HepG2 (cell line): Measurements from ENCODE around the gene THSD8. TPM values are rescaled to one million over a fixed set of nuclear protein-coding genes. Genes with fewer than 3 reads are reported as not detected.

ENCODE experiments used
- BRCA1 ChIP-seq: sonication (generic); formaldehyde crosslinking; IDR thresholded peaks from 2 replicates; pipeline ENCODE4 v1.4.0; 2020; ENCODE audit warnings: missing genetic modification reagents
- ELF3 ChIP-seq: IDR thresholded peaks from 2 replicates; pipeline ENCODE4 v1.6.1; 2016; ENCODE audit warnings: missing genetic modification reagents, missing compliant biosample characterization
- FOSL1 ChIP-seq: sonication (generic); formaldehyde crosslinking; IDR thresholded peaks from 2 replicates; pipeline ENCODE4 v1.9.0; 2021; ENCODE audit warnings: missing genetic modification reagents, borderline replicate concordance
- KMT2A ChIP-seq: sonication (generic); formaldehyde crosslinking; IDR thresholded peaks from 2 replicates; pipeline ENCODE4 v1.4.0; 2020; ENCODE audit warnings: missing genetic modification reagents
- LCORL ChIP-seq, 2 experiments: fragments of 450-650 bp in 1 of 2; sonication (generic) in 1 of 2; formaldehyde crosslinking in 1 of 2; IDR thresholded peaks; 2 replicates each; pipeline versions ENCODE4 v1.5.0 to v1.6.1; 2017 to 2020; ENCODE audit warnings: antibody characterized with exemption in 1 of 2, missing genetic modification reagents in 1 of 2
- NFYC ChIP-seq: IDR thresholded peaks from 2 replicates; pipeline ENCODE4 v1.6.1; 2016; ENCODE audit warnings: missing genetic modification reagents, missing compliant biosample characterization
- NR1H2 ChIP-seq: sonication (generic); formaldehyde crosslinking; IDR thresholded peaks from 2 replicates; pipeline ENCODE4 v1.8.1; 2022; ENCODE audit warnings: low read depth, missing genetic modification reagents, borderline replicate concordance
- PITX1 ChIP-seq: sonication (generic); formaldehyde crosslinking; IDR thresholded peaks from 2 replicates; pipeline ENCODE4 v1.5.1; 2020; ENCODE audit warnings: mild to moderate bottlenecking, missing genetic modification reagents
- POGZ ChIP-seq: sonication (generic); formaldehyde crosslinking; IDR thresholded peaks from 2 replicates; pipeline ENCODE4 v1.4.0; 2020; ENCODE audit warnings: mild to moderate bottlenecking, missing genetic modification reagents
- SMC3 ChIP-seq: IDR thresholded peaks from 2 replicates; pipeline ENCODE4 v1.6.1; 2011; ENCODE audit warnings: low read length, improper control_type of control experiment
- SNAPC2 ChIP-seq: sonication (generic); formaldehyde crosslinking; IDR thresholded peaks from 2 replicates; pipeline ENCODE4 v1.8.1; 2022; ENCODE audit warnings: mild to moderate bottlenecking, missing genetic modification reagents
- ZNF124 ChIP-seq: sonication (generic); formaldehyde crosslinking; IDR thresholded peaks from 2 replicates; pipeline ENCODE4 v1.4.0; 2020; ENCODE audit warnings: missing genetic modification reagents
- polyA plus RNA-seq, 8 experiments: library from polyadenylated mRNA; depleted of rRNA in 3 of 8; stranded (reverse) in 7 of 8; unstranded in 1 of 8; fragments of >200 nt; fragmentation: Illumina TruSeq in 4 of 8; extraction: Trizol in 4 of 8; gene quantifications; 2 replicates each; pipeline versions ENCODE4 v1.2.1 to v1.2.3, GENCODE V29; 2011 to 2016; ENCODE audit warnings: low read depth in 4 of 8, missing spikeins in 1 of 8, mixed read lengths in 1 of 8; ENCODE audit not compliant: insufficient read depth in 1 of 8
- total RNA-seq, 5 experiments: library from RNA; depleted of rRNA; stranded (reverse); fragments of >200 nt; fragmentation: Illumina TruSeq; extraction: Trizol; gene quantifications; 2 replicates each; pipeline ENCODE4 v1.2.3, GENCODE V29; 2016; ENCODE audit warnings: low read depth in 1 of 5
- TF ChIP-seq, protein P1 (sequence below): sonication (generic); formaldehyde crosslinking; IDR thresholded peaks from 2 replicates; pipeline ENCODE4 v1.8.0; 2022; ENCODE audit warnings: low read depth, missing genetic modification reagents
- TF ChIP-seq, protein P2 (sequence below): sonication (generic); formaldehyde crosslinking; IDR thresholded peaks from 2 replicates; pipeline ENCODE4 v1.4.0; 2020; ENCODE audit warnings: mild to moderate bottlenecking, missing genetic modification reagents, borderline replicate concordance
- TF ChIP-seq, protein P3 (sequence below): sonication (generic); formaldehyde crosslinking; IDR thresholded peaks from 2 replicates; pipeline ENCODE4 v1.4.0; 2020; ENCODE audit warnings: missing genetic modification reagents
- TF ChIP-seq, protein P4 (sequence below): sonication (generic); formaldehyde crosslinking; IDR thresholded peaks from 2 replicates; pipeline ENCODE4 v1.4.0; 2020; ENCODE audit warnings: missing genetic modification reagents, low read depth, mild to moderate bottlenecking, borderline replicate concordance
- TF ChIP-seq, protein P5 (sequence below): sonication (generic); formaldehyde crosslinking; IDR thresholded peaks from 2 replicates; pipeline ENCODE4 v1.5.0; 2020; ENCODE audit warnings: missing genetic modification reagents

The THSD8 gene
- total and polyA plus RNA-seq, 2 of the 13 experiments (the other 11 are each of a cell fraction or from before 2014, with no cell fraction given): 4.8 to 14.9 TPM

DNA sequence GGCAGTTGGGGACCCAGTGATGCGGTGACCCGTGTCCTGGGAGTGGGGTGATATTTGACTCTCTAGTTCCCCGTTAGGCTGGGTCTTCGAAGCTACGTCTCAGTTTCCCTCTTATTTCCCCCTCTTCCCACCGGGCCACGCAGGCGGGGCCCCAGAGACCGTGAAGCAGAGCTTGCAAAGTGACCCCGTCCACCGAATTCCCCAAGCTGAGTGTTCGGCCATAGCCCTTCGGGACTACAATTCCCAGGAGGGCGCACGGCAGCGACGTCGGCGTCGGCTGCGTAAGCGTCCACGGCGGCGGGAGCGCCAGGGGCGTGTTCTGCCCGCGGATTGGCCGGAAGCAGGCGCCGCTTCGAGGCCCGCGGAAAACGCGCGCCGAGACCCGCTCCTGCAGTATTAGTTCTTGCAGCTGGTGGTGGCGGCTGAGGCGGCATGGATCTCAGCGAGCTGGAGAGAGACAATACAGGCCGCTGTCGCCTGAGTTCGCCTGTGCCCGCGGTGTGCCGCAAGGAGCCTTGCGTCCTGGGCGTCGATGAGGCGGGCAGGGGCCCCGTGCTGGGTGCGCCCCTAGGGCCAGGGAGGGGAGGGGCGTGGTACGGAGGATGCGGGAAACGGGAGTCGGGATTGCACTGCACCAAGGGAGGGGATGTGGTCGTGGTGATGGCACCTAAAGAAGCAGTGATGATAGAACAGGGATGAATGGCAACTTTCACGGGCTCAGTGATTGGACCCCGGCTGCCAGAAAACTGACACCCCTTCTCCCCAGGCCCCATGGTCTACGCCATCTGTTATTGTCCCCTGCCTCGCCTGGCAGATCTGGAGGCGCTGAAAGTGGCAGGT lies 4.6 kb downstream of the THSD8 start, which contains the start of gene RNASEH2A (continued):
- TF ChIP-seq BRCA1 (CRISPR knock-in tag) (0 out of 2 replicates have a peak, but pooled peaks have one; percentile 76), ELF3 (CRISPR knock-in tag) (peak; percentile 72), NFYC (CRISPR knock-in tag) (peak; percentile 86), NR1H2 (no peak), SMC3 (no peak), SNAPC2 (CRISPR knock-in tag) (peak; percentile 46; the same call in 1 of the 2 replicates), KMT2A (peak; percentile 79; the same call in 1 of the 2 replicates), LCORL (IDR thresholded peaks at IDR 0.05) (no peak), LCORL (CRISPR knock-in tag; IDR thresholded peaks at IDR 0.05) (no peak), FOSL1 (CRISPR knock-in tag) (peak; percentile 20; the same call in 1 of the 2 replicates), POGZ (CRISPR knock-in tag) (peak; percentile 66), PITX1 (peak; percentile 42; the same call in 1 of the 2 replicates), ZNF124 (peak; percentile 43; the same call in 1 of the 2 replicates)
- TF ChIP-seq, protein P1, sequence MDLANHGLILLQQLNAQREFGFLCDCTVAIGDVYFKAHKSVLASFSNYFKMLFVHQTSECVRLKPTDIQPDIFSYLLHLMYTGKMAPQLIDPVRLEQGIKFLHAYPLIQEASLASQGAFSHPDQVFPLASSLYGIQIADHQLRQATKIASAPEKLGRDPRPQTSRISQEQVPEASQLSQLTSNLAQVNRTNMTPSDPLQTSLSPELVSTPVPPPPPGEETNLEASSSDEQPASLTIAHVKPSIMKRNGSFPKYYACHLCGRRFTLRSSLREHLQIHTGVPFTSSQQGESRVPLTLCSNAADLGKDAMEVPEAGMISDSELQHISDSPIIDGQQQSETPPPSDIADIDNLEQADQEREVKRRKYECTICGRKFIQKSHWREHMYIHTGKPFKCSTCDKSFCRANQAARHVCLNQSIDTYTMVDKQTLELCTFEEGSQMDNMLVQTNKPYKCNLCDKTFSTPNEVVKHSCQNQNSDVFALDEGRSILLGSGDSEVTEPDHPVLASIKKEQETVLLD: peak; percentile 74; the same call in 1 of the 2 replicates
- TF ChIP-seq, protein P2, sequence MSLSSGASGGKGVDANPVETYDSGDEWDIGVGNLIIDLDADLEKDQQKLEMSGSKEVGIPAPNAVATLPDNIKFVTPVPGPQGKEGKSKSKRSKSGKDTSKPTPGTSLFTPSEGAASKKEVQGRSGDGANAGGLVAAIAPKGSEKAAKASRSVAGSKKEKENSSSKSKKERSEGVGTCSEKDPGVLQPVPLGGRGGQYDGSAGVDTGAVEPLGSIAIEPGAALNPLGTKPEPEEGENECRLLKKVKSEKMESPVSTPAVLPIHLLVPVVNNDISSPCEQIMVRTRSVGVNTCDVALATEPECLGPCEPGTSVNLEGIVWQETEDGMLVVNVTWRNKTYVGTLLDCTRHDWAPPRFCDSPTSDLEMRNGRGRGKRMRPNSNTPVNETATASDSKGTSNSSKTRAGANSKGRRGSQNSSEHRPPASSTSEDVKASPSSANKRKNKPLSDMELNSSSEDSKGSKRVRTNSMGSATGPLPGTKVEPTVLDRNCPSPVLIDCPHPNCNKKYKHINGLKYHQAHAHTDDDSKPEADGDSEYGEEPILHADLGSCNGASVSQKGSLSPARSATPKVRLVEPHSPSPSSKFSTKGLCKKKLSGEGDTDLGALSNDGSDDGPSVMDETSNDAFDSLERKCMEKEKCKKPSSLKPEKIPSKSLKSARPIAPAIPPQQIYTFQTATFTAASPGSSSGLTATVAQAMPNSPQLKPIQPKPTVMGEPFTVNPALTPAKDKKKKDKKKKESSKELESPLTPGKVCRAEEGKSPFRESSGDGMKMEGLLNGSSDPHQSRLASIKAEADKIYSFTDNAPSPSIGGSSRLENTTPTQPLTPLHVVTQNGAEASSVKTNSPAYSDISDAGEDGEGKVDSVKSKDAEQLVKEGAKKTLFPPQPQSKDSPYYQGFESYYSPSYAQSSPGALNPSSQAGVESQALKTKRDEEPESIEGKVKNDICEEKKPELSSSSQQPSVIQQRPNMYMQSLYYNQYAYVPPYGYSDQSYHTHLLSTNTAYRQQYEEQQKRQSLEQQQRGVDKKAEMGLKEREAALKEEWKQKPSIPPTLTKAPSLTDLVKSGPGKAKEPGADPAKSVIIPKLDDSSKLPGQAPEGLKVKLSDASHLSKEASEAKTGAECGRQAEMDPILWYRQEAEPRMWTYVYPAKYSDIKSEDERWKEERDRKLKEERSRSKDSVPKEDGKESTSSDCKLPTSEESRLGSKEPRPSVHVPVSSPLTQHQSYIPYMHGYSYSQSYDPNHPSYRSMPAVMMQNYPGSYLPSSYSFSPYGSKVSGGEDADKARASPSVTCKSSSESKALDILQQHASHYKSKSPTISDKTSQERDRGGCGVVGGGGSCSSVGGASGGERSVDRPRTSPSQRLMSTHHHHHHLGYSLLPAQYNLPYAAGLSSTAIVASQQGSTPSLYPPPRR (CRISPR knock-in tag): peak; percentile 48; the same call in 1 of the 2 replicates
- TF ChIP-seq, protein P3, sequence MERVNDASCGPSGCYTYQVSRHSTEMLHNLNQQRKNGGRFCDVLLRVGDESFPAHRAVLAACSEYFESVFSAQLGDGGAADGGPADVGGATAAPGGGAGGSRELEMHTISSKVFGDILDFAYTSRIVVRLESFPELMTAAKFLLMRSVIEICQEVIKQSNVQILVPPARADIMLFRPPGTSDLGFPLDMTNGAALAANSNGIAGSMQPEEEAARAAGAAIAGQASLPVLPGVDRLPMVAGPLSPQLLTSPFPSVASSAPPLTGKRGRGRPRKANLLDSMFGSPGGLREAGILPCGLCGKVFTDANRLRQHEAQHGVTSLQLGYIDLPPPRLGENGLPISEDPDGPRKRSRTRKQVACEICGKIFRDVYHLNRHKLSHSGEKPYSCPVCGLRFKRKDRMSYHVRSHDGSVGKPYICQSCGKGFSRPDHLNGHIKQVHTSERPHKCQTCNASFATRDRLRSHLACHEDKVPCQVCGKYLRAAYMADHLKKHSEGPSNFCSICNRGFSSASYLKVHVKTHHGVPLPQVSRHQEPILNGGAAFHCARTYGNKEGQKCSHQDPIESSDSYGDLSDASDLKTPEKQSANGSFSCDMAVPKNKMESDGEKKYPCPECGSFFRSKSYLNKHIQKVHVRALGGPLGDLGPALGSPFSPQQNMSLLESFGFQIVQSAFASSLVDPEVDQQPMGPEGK: peak; percentile 57
- TF ChIP-seq, protein P4, sequence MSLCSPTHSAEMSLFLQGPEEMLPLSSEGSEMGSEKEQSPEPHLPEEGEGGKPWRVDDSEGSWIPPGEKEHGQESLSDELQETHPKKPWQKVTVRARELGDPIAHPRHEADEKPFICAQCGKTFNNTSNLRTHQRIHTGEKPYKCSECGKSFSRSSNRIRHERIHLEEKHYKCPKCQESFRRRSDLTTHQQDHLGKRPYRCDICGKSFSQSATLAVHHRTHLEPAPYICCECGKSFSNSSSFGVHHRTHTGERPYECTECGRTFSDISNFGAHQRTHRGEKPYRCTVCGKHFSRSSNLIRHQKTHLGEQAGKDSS (CRISPR knock-in tag): peak; percentile 62; the same call in 1 of the 2 replicates
- TF ChIP-seq, protein P5, sequence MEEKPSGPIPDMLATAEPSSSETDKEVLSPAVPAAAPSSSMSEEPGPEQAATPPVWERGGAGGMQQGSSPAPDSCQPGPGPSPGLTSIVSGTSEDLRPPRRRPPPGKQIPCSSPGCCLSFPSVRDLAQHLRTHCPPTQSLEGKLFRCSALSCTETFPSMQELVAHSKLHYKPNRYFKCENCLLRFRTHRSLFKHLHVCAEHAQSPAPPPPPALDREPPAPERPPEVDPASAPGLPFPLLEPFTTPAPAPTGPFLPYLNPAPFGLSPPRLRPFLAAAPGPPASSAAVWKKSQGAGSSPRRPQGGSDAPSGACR (CRISPR knock-in tag): no peak
